ENCODE data around the gene NIPAL1. TPM values are rescaled to one million over a fixed set of nuclear protein-coding genes. Genes with fewer than 3 reads are reported as not detected.
A peak's percentile ranks its signal among the peaks of the same experiment; 100 is the strongest.
"Not testable (repeated sequence)": the region's sequence is repeated elsewhere in the genome, so short reads cannot be mapped to it uniquely, and the experiment has no call there.

Gene NIPAL1
- total RNA-seq, 4 donors from 2014 or later, result 30.2 to 37.5 (median 33.9) TPM

DNA sequence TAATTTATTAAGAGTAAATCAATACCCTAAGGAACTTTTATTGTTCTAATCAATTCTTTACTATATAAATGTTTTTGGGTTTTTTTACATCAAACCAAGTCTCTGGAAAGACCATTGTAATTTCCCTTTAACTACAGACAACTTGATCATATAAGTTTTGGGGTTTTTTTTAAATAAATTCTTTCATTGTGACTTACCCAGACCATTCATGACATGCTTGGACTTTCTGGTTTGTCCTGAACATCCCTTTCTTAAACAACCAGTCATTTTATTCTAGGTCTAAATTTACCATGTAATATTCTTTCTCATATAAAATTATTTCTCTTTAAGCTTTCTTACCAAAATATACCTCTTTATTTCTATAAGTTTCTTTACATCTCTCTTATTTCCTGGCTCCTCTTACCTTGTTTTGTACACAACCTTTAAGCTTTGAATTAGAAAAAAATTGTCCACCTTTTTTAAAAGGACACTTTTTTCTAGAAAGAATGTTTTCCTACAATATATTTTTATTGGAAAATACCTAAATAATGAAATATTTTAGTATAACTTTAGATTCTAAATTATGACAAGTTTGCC, 8.5 kb upstream of the NIPAL1 start:
- peaks cover 0 to 5% (median 0%) of the 10 kb centered on the region in 3 donors for H3K4me1 ChIP-seq
- peaks cover 0 to 8% (median 0%) of the 10 kb centered on the region in 3 donors for H3K9me3 ChIP-seq
- intact Hi-C loops (cut with DNase I), result loop anchor here (10.0 kb wide), 1 partner anchor 77 kb away; no protein-coding TSS in a partner anchor
- H3K27me3 ChIP-seq, result no peaks in the 10 kb centered on the region
- H3K36me3 ChIP-seq, result peaks cover 0 to 9% (median 0%) of the 10 kb centered on the region in 3 donors
- TF ChIP-seq, protein P1, sequence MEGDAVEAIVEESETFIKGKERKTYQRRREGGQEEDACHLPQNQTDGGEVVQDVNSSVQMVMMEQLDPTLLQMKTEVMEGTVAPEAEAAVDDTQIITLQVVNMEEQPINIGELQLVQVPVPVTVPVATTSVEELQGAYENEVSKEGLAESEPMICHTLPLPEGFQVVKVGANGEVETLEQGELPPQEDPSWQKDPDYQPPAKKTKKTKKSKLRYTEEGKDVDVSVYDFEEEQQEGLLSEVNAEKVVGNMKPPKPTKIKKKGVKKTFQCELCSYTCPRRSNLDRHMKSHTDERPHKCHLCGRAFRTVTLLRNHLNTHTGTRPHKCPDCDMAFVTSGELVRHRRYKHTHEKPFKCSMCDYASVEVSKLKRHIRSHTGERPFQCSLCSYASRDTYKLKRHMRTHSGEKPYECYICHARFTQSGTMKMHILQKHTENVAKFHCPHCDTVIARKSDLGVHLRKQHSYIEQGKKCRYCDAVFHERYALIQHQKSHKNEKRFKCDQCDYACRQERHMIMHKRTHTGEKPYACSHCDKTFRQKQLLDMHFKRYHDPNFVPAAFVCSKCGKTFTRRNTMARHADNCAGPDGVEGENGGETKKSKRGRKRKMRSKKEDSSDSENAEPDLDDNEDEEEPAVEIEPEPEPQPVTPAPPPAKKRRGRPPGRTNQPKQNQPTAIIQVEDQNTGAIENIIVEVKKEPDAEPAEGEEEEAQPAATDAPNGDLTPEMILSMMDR (IDR thresholded peaks at IDR 0.05), result no peak
- TF ChIP-seq POLR2A (IDR thresholded peaks at IDR 0.05), result no peak
- DNase-seq, result no peak
- H3K4me3 ChIP-seq, result no peak overlapping the region
- no peak overlapping the region for H3K27ac ChIP-seq

DNA sequence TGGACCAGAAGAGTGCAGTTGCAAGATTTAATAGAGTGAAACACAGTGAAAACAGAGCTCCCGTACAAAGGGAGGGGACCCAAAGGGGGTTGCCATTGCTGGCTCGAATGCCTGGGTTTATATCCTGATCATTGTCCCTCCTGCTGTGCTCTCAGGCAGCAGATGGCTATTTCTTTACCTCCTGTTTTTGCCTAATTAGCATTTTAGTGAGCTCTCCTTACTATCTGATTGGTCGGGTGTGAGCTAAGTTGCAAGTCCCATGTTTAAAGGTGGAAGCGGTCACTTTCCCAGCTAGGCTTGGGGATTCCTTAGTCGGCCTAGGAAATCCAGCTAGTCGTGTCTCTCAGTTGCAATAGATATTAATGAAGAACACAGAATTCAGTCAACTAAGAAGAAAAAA, 5.7 kb upstream of the NIPAL1 start:
- WGBS, 2 donors, result 58 to 94% methylated on average over 5 to 6 of the region's 6 CpGs
- peaks cover 0 to 20% (median 0%) of the 10 kb centered on the region in 3 donors for H3K4me1 ChIP-seq
- H3K27ac ChIP-seq; intact Hi-C loops (cut with DNase I); H3K36me3 ChIP-seq; DNase-seq; H3K4me3 ChIP-seq; H3K9me3 ChIP-seq; H3K27me3 ChIP-seq: not testable (repeated sequence)

DNA sequence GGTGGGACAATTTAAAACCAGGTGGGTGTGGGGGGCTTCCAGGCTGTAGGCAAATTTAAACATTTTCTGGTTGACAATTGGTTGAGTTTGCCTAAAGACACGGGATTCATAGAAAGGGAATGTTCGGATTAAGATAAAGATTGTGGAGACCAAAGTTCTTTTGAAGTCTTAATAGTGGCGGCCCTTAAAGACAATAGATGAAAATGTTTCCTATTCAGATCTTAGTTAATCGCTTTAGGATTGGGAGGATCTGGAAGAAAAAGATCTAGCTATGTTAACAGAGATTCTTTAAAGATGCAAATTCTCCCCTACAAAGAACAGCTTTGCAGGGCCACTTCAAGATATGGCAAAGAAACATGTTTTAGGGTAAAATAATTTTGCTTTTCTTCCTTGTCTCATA, 4.8 kb upstream of the NIPAL1 start:
- Histone ChIP-seq H3K27me3 (peaks cover 0 to 2% (median 0%) of the 10 kb centered on the region in 4 donors), H3K4me1 (peaks cover 0 to 28% (median 0%) of the 10 kb centered on the region in 3 donors), H3K36me3 (peaks cover 0 to 9% (median 0%) of the 10 kb centered on the region in 3 donors), H3K4me3 (no peak overlapping the region), H3K9me3 (peaks cover 0 to 8% (median 0%) of the 10 kb centered on the region in 3 donors), H3K27ac (no peak overlapping the region)
- no peak for DNase-seq
- intact Hi-C loops (cut with DNase I), result no loop called here
- 83 to 88% methylated on average over 4 of the region's 4 CpGs for WGBS, 2 donors
- TF ChIP-seq, protein P1 (IDR thresholded peaks at IDR 0.05), result no peak
- TF ChIP-seq POLR2A (IDR thresholded peaks at IDR 0.05), result no peak

DNA sequence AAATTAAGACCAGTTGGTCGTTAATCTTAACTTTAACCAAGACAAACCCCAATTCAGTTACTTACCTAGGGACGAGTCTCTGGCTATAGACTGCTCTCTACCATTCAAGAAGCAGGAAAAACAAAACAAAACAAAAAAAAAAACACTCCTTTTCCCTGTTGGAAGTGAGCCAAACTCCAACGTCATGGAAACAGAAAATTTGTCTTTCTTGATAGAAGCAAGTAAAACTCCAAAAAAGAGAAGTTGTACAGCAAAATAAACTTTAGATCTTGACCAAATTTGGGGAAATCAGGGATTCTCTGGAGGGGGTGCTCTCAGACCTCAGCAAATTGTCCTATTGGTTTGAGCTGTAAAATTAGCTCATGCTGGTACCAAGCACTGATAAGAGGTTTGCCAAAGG, 3.7 kb upstream of the NIPAL1 start:
- peaks cover 0 to 4% (median 0%) of the 10 kb centered on the region in 3 donors for H3K9me3 ChIP-seq
- WGBS, 2 donors, result 49 to 56% methylated on average over 3 of the region's 3 CpGs
- peaks cover 0 to 13% (median 0%) of the 10 kb centered on the region in 4 donors for H3K27me3 ChIP-seq
- no peak overlapping the region for H3K4me3 ChIP-seq
- no peak overlapping the region for H3K27ac ChIP-seq
- intact Hi-C loops (cut with DNase I), result no loop called here
- peaks cover 0 to 39% (median 0%) of the 10 kb centered on the region in 3 donors for H3K4me1 ChIP-seq
- DNase-seq, result no peak
- peaks cover 0 to 9% (median 0%) of the 10 kb centered on the region in 3 donors for H3K36me3 ChIP-seq
- TF ChIP-seq POLR2A (IDR thresholded peaks at IDR 0.05), result no peak
- TF ChIP-seq, protein P1 (IDR thresholded peaks at IDR 0.05), result no peak

DNA sequence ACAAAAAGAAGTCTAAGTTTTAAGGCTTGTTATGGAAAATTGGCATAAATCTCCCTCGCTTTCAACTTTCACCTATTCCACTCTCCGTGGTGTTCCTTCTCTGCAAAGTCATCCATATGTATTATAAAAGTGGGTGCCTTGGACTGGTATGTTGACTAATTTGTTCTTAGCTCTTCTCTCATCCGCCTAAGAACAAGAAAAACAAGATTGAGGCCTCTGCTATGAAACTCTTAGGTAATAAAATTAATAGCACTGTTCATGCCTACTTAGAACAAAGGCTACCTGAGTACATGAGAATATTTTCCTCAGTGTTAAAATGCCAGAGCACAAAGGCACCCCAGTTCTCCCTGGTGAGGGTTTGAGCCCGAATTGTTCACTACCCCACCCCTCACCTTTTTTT, 1.4 kb upstream of the NIPAL1 start:
- peak overlapping the region; percentile 90 to 93 (median 92) for H3K27ac ChIP-seq
- H3K4me3 ChIP-seq, result peak overlapping the region; percentile 47 to 83 (median 70)
- H3K4me1 ChIP-seq, result peaks cover 0 to 58% (median 0%) of the 10 kb centered on the region in 3 donors
- H3K9me3 ChIP-seq, result no peaks in the 10 kb centered on the region
- H3K27me3 ChIP-seq, result peaks cover 0 to 13% (median 0%) of the 10 kb centered on the region in 4 donors
- no peak for TF ChIP-seq POLR2A (IDR thresholded peaks at IDR 0.05)
- TF ChIP-seq, protein P1 (IDR thresholded peaks at IDR 0.05), result no peak
- DNase-seq, result no peak
- 73 to 77% methylated on average over 4 of the region's 4 CpGs for whole genome bisulfite sequencing, 2 donors
- H3K36me3 ChIP-seq, result peaks cover 0 to 7% (median 0%) of the 10 kb centered on the region in 3 donors
- intact Hi-C loops (cut with DNase I), result no loop called here

Measured in esophagus squamous epithelium (tissue), 5 donors.